Loucy (cell line): ENCODE measurements around the gene DCP1B.

ENCODE experiments used
- H2AFZ ChIP-seq: fragments of 200-600 bp; sonication (generic); 2 replicates; pipeline ENCODE4 v1.6.0; 2016; ENCODE audit warnings: antibody characterized with exemption, mild to moderate bottlenecking, low read length, moderate library complexity
- H3F3A ChIP-seq: fragments of 200-600 bp; 2 replicates; pipeline ENCODE4 v1.6.0; 2016; ENCODE audit warnings: antibody characterized with exemption, low read depth, mild to moderate bottlenecking
- H3K27me3 ChIP-seq: fragments of 200-600 bp; sonication (generic); 2 replicates; pipeline ENCODE4 v1.6.1; 2014; ENCODE audit warnings: low read length, mild to moderate bottlenecking; ENCODE audit not compliant: insufficient read depth, poor library complexity, severe bottlenecking
- H3K36me3 ChIP-seq: fragments of 200-600 bp; sonication (generic); 2 replicates; pipeline ENCODE4 v1.6.1; 2016; ENCODE audit warnings: low read length; ENCODE audit not compliant: insufficient read depth
- H3K4me1 ChIP-seq: fragments of 200-600 bp; sonication (generic); 2 replicates; pipeline ENCODE4 v1.5.1; 2014; ENCODE audit warnings: low read length, mild to moderate bottlenecking; ENCODE audit not compliant: insufficient read depth, poor library complexity, severe bottlenecking
- H3K4me2 ChIP-seq: fragments of 200-600 bp; sonication (generic); 2 replicates; pipeline ENCODE4 v1.6.0; 2014; ENCODE audit warnings: antibody characterized with exemption, low read length, low read depth, mild to moderate bottlenecking; ENCODE audit not compliant: poor library complexity, severe bottlenecking
- H3K4me3 ChIP-seq: fragments of 200-600 bp; sonication (generic); 2 replicates; pipeline ENCODE4 v1.5.1; 2014; ENCODE audit warnings: low read length, mild to moderate bottlenecking, mixed read lengths; ENCODE audit not compliant: poor library complexity, severe bottlenecking
- H3K79me2 ChIP-seq: fragments of 200-600 bp; sonication (generic); 2 replicates; pipeline ENCODE4 v1.6.1; 2014; ENCODE audit warnings: low read length; ENCODE audit not compliant: insufficient read depth
- H3K9ac ChIP-seq: fragments of 200-600 bp; sonication (generic); 2 replicates; pipeline ENCODE4 v1.6.0; 2014; ENCODE audit warnings: mild to moderate bottlenecking, low read depth, low read length, moderate library complexity; ENCODE audit not compliant: poor library complexity, severe bottlenecking
- H3K9me2 ChIP-seq: fragments of 200-600 bp; sonication (generic); replicated peaks from 2 replicates; pipeline ENCODE4 v1.6.1; 2016; ENCODE audit warnings: low read depth, low read length, mixed read lengths
- H3K9me3 ChIP-seq: fragments of 200-600 bp; sonication (generic); 2 replicates; pipeline ENCODE4 v1.6.1; 2014; ENCODE audit warnings: mild to moderate bottlenecking, antibody characterized with exemption, low read length, low read depth; ENCODE audit not compliant: insufficient read depth
- H4K20me1 ChIP-seq: fragments of 200-600 bp; sonication (generic); 2 replicates; pipeline ENCODE4 v1.6.0; 2014; ENCODE audit warnings: antibody characterized with exemption, low read length, mild to moderate bottlenecking; ENCODE audit not compliant: insufficient read depth, poor library complexity, severe bottlenecking
- CTCF ChIP-seq: fragments of 200-600 bp; sonication (generic); conservative IDR thresholded peaks from 2 replicates; pipeline ENCODE4 v1.5.1; 2014; ENCODE audit warnings: mild to moderate bottlenecking, antibody characterized with exemption, low read length
- EZH2phosphoT487 ChIP-seq: fragments of 200-600 bp; IDR thresholded peaks from 2 replicates; pipeline ENCODE4 v1.6.1; 2018; ENCODE audit warnings: antibody characterized with exemption, mild to moderate bottlenecking, moderate library complexity, borderline replicate concordance

Gene DCP1B

GRCh38 chr12:1993871-1994371 is 10.3 kb downstream of the DCP1B start:
- Histone ChIP-seq H3K27me3 (no peaks in the 10 kb centered on the region), H2AFZ (no peak overlapping the region), H3K79me2 (no peaks in the 10 kb centered on the region), H3K9me3 (no peaks in the 10 kb centered on the region), H3K4me1 (no peaks in the 10 kb centered on the region), H3K4me2 (no peak overlapping the region), H3F3A (no peaks in the 10 kb centered on the region), H3K9me2 (no peaks in the 10 kb centered on the region), H3K36me3 (no peaks in the 10 kb centered on the region), H3K4me3 (no peak overlapping the region), H4K20me1 (no peaks in the 10 kb centered on the region), H3K9ac (no peak overlapping the region)
- TF ChIP-seq EZH2phosphoT487 = no peak
- TF ChIP-seq CTCF = no peak

- no peak overlapping the region for H3K4me2 ChIP-seq
- H3K9me3 ChIP-seq = no peaks in the 10 kb centered on the region
- TF ChIP-seq EZH2phosphoT487 = no peak
- no peak for TF ChIP-seq CTCF
- no peak overlapping the region for H2AFZ ChIP-seq
- H3K27me3 ChIP-seq = no peaks in the 10 kb centered on the region
- no peaks in the 10 kb centered on the region for H3K9me2 ChIP-seq
- H3K36me3 ChIP-seq = no peaks in the 10 kb centered on the region
- no peaks in the 10 kb centered on the region for H4K20me1 ChIP-seq
- H3K9ac ChIP-seq = no peak overlapping the region
- H3F3A ChIP-seq = no peaks in the 10 kb centered on the region
- H3K4me3 ChIP-seq = no peak overlapping the region
- no peaks in the 10 kb centered on the region for H3K79me2 ChIP-seq
- no peaks in the 10 kb centered on the region for H3K4me1 ChIP-seq
Measured at GRCh38 chr12:1993341-1993740, 10.9 kb downstream of the DCP1B start.

- H3F3A ChIP-seq = no peaks in the 10 kb centered on the region
- H4K20me1 ChIP-seq = no peaks in the 10 kb centered on the region
- no peaks in the 10 kb centered on the region for H3K9me3 ChIP-seq
- TF ChIP-seq CTCF = no peak
- TF ChIP-seq EZH2phosphoT487 = no peak
- no peak overlapping the region for H3K4me3 ChIP-seq
- H3K36me3 ChIP-seq = peaks cover 5% of the 10 kb centered on the region; the same call in 1 of the 2 replicates
- no peak overlapping the region for H2AFZ ChIP-seq
- H3K79me2 ChIP-seq = no peaks in the 10 kb centered on the region
- H3K9ac ChIP-seq = no peak overlapping the region
- no peaks in the 10 kb centered on the region for H3K4me1 ChIP-seq
- H3K9me2 ChIP-seq = no peaks in the 10 kb centered on the region
- H3K4me2 ChIP-seq = no peak overlapping the region
- H3K27me3 ChIP-seq = no peaks in the 10 kb centered on the region
Measured at GRCh38 chr12:1992732-1993131, 11.5 kb downstream of the DCP1B start.
